ENCODE measurements around the gene DAPK2.
A peak's percentile ranks its signal among the peaks of the same experiment; 100 is the strongest.
"Not testable (repeated sequence)": the region's sequence is repeated elsewhere in the genome, so short reads cannot be mapped to it uniquely, and the experiment has no call there.

Gene DAPK2

GRCh38 chr15:63968122-63968524 is 78.2 kb downstream of the DAPK2 start:
- TF ChIP-seq CTCF (IDR thresholded peaks at IDR 0.05; ENCODE audit: low read depth, low read length, missing control alignments) = no peak
- in situ Hi-C loops (cut with HindIII; ENCODE audit: low sequenced_read_pairs) = no loop called here
- no peak overlapping the region for H3K4me3 ChIP-seq (ENCODE audit: low read depth, low read length)
- no peak for DNase-seq (ENCODE audit: low read depth)

GRCh38 chr15:63967616-63968015 is 78.7 kb downstream of the DAPK2 start:
- no peak overlapping the region for H3K4me3 ChIP-seq (ENCODE audit: low read depth, low read length)
- no peak for TF ChIP-seq CTCF (IDR thresholded peaks at IDR 0.05; ENCODE audit: low read depth, low read length, missing control alignments)
- in situ Hi-C loops (cut with HindIII; ENCODE audit: low sequenced_read_pairs) = no loop called here
- DNase-seq (ENCODE audit: low read depth) = no peak

- DNase-seq (ENCODE audit: low read depth); H3K4me3 ChIP-seq (ENCODE audit: low read depth, low read length); in situ Hi-C loops (cut with HindIII; ENCODE audit: low sequenced_read_pairs): not testable (repeated sequence)
Measured at GRCh38 chr15:63962947-63963721, 83.2 kb downstream of the DAPK2 start.

GRCh38 chr15:63953524-63953923 is 92.8 kb downstream of the DAPK2 start:
- TF ChIP-seq CTCF (IDR thresholded peaks at IDR 0.05; ENCODE audit: low read depth, low read length, missing control alignments) = no peak
- in situ Hi-C loops (cut with HindIII; ENCODE audit: low sequenced_read_pairs) = no loop called here
- no peak overlapping the region for H3K4me3 ChIP-seq (ENCODE audit: low read depth, low read length)
- no peak for DNase-seq (ENCODE audit: low read depth)

- in situ Hi-C loops (cut with HindIII; ENCODE audit: low sequenced_read_pairs) = no loop called here
- DNase-seq (ENCODE audit: low read depth) = peak; percentile 82
- TF ChIP-seq CTCF (IDR thresholded peaks at IDR 0.05; ENCODE audit: low read depth, low read length, missing control alignments) = no peak
- H3K4me3 ChIP-seq (ENCODE audit: low read depth, low read length) = no peak overlapping the region
Measured at GRCh38 chr15:63950911-63951481, 95.3 kb downstream of the DAPK2 start.

GRCh38 chr15:63948971-63949370 is 97.3 kb downstream of the DAPK2 start:
- no peak for TF ChIP-seq CTCF (IDR thresholded peaks at IDR 0.05; ENCODE audit: low read depth, low read length, missing control alignments)

GRCh38 chr15:63948436-63948835 is 97.8 kb downstream of the DAPK2 start:
- H3K4me3 ChIP-seq (ENCODE audit: low read depth, low read length) = no peak overlapping the region
- no peak for TF ChIP-seq CTCF (IDR thresholded peaks at IDR 0.05; ENCODE audit: low read depth, low read length, missing control alignments)
- DNase-seq (ENCODE audit: low read depth) = no peak
- in situ Hi-C loops (cut with HindIII; ENCODE audit: low sequenced_read_pairs) = no loop called here

More at GRCh38 chr15:63948971-63949370, 97.3 kb downstream of the DAPK2 start:
- no peak overlapping the region for H3K4me3 ChIP-seq (ENCODE audit: low read depth, low read length)
- DNase-seq (ENCODE audit: low read depth) = no peak
- in situ Hi-C loops (cut with HindIII; ENCODE audit: low sequenced_read_pairs) = no loop called here

All from astrocyte of the cerebellum (primary cell).